ENCODE data around the gene DNAH2.

- TF ChIP-seq STAG1 (CRISPR knock-in tag; IDR thresholded peaks at IDR 0.05; ENCODE audit: borderline replicate concordance): no peak
- TF ChIP-seq JUN (IDR thresholded peaks at IDR 0.05; ENCODE audit: borderline replicate concordance, low read depth, low read length): no peak
- TF ChIP-seq JUN (CRISPR knock-in tag; IDR thresholded peaks at IDR 0.05; ENCODE audit: borderline replicate concordance): no peak
- TF ChIP-seq ATF1 (CRISPR knock-in tag; IDR thresholded peaks at IDR 0.05): no peak
- no peak for TF ChIP-seq ATF1 (tag; IDR thresholded peaks at IDR 0.05)
- TF ChIP-seq MAZ (CRISPR knock-in tag; conservative IDR thresholded peaks at IDR 0.05 in 1 of 2, IDR thresholded peaks at IDR 0.05 in 1 of 2): no peak
Measured at GRCh38 chr17:7714721-7715594, 2.6 kb upstream of the DNAH2 start.

Data from K562 (cell line).